Upper lobe of left lung (tissue), 6 donors: ENCODE results near the gene GASK1B. TPM values are rescaled to one million over a fixed set of nuclear protein-coding genes. Genes with fewer than 3 reads are reported as not detected.

ENCODE experiments used
- ATAC-seq, 2 donors: fragments of 200-7000 bp; cut with Tn5 transposase; one replicate each; pipeline ENCODE4 v1.9.1; 2022; ENCODE audit warnings: mild to moderate bottlenecking in 2 of 2, moderate library complexity in 2 of 2; ENCODE audit not compliant: low FRiP score in 2 of 2
- DNase-seq, 2 donors: peaks; one replicate each; pipeline ENCODE4 v3.0.0-alpha.2; 2019 to 2020
- H3K27ac ChIP-seq, 4 donors: fragments of 200-600 bp; sonication (generic); one replicate each; pipeline ENCODE4 v1.5.1; 2016 to 2019
- H3K27me3 ChIP-seq, 4 donors: fragments of 200-600 bp; sonication (generic); one replicate each; pipeline ENCODE4 v1.5.1; 2017 to 2019
- H3K36me3 ChIP-seq, 4 donors: fragments of 200-600 bp; sonication (generic); one replicate each; pipeline ENCODE4 v1.5.1; 2016 to 2019
- H3K4me1 ChIP-seq, 4 donors: fragments of 200-600 bp; sonication (generic); one replicate each; pipeline ENCODE4 v1.5.1; 2018 to 2019
- H3K4me3 ChIP-seq, 4 donors: fragments of 200-600 bp; sonication (generic); one replicate each; pipeline ENCODE4 v1.5.1; 2017 to 2019; ENCODE audit warnings: mild to moderate bottlenecking in 2 of 4, moderate library complexity in 1 of 4
- H3K9me3 ChIP-seq, 4 donors: fragments of 200-600 bp; sonication (generic); one replicate each; pipeline ENCODE4 v1.5.1; 2018 to 2019
- EP300 ChIP-seq, 4 donors: sonication (generic); formaldehyde crosslinking; IDR thresholded peaks; one replicate each; pipeline ENCODE4 v1.5.1; 2017; ENCODE audit warnings: antibody characterized with exemption in 4 of 4, control low read depth in 2 of 4
- POLR2A ChIP-seq, 4 donors: fragments of 450-650 bp; IDR thresholded peaks; one replicate each; pipeline ENCODE4 v1.5.1; 2016 to 2017; ENCODE audit warnings: antibody characterized with exemption in 4 of 4, mild to moderate bottlenecking in 2 of 4
- POLR2AphosphoS5 ChIP-seq, 2 donors: sonication (generic); formaldehyde crosslinking; IDR thresholded peaks; one replicate each; pipeline ENCODE4 v1.5.1; 2017; ENCODE audit warnings: antibody characterized with exemption in 2 of 2
- WGBS, 2 donors: methylation state at CpG; one replicate each; pipeline ENCODE4 v1.1.5; 2017 to 2018; 5-methylcytosine and 5-hydroxymethylcytosine counted together
- total RNA-seq, 6 donors: library from RNA; depleted of rRNA in 4 of 6; stranded (reverse); fragments of >200 nt in 4 of 6; gene quantifications; one replicate each; pipeline versions ENCODE4 v1.1.0 to v1.2.1, GENCODE V29; 2016 to 2021
- TF ChIP-seq, protein P1 (sequence below), 6 experiments: fragments of 450-650 bp in 4 of 6; fragments of 200-600 bp in 2 of 6; sonication (generic) in 2 of 6; IDR thresholded peaks; one replicate each; pipeline ENCODE4 v1.5.1; 2016 to 2019; ENCODE audit warnings: antibody characterized with exemption in 6 of 6
- donor health status: DM: no; HTN: no; CAD: no; lungs with moderate emphysema.
- donor health status: DM: no; HTN: yes; CAD: no; lungs with severe emphysema.

GASK1B gene
- total RNA-seq, 6 donors from 2014 or later, result 12.6 to 35.8 (median 27.1) TPM

DNA sequence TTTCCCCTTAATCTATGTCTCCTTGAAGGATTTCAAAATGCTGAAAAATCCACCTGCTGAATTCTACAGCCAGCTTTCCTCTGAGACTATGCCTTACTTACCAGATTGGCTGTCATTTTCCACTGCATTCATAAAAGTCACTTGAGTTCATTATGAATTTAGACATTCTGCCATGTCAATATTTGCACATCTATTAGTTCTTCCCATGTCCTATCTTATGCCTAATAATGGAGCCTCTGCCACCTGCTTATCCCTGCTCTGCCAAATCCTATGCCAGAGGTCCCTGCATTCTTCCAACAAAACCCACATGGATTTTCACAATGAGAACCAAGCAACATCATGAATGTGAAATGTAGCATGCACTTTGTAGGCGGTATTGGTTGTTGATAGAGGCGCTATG lies 42.6 kb downstream of the GASK1B start:
- peaks cover 0 to 4% (median 0%) of the 10 kb centered on the region in 4 donors for H3K36me3 ChIP-seq
- no peak for DNase-seq
- no peaks in the 10 kb centered on the region for H3K9me3 ChIP-seq
- H3K4me1 ChIP-seq, result no peaks in the 10 kb centered on the region
- WGBS, 2 donors, result 91% methylated on average over 2 of the region's 2 CpGs
- TF ChIP-seq POLR2AphosphoS5 (IDR thresholded peaks at IDR 0.05) (no peak), EP300 (IDR thresholded peaks at IDR 0.05) (no peak), POLR2A (IDR thresholded peaks at IDR 0.05) (no peak)
- TF ChIP-seq, protein P1, sequence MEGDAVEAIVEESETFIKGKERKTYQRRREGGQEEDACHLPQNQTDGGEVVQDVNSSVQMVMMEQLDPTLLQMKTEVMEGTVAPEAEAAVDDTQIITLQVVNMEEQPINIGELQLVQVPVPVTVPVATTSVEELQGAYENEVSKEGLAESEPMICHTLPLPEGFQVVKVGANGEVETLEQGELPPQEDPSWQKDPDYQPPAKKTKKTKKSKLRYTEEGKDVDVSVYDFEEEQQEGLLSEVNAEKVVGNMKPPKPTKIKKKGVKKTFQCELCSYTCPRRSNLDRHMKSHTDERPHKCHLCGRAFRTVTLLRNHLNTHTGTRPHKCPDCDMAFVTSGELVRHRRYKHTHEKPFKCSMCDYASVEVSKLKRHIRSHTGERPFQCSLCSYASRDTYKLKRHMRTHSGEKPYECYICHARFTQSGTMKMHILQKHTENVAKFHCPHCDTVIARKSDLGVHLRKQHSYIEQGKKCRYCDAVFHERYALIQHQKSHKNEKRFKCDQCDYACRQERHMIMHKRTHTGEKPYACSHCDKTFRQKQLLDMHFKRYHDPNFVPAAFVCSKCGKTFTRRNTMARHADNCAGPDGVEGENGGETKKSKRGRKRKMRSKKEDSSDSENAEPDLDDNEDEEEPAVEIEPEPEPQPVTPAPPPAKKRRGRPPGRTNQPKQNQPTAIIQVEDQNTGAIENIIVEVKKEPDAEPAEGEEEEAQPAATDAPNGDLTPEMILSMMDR (IDR thresholded peaks at IDR 0.05), result no peak
- H3K27me3 ChIP-seq, result no peaks in the 10 kb centered on the region
- H3K27ac ChIP-seq, result no peak overlapping the region
- no peak for ATAC-seq
- H3K4me3 ChIP-seq, result no peak overlapping the region

DNA sequence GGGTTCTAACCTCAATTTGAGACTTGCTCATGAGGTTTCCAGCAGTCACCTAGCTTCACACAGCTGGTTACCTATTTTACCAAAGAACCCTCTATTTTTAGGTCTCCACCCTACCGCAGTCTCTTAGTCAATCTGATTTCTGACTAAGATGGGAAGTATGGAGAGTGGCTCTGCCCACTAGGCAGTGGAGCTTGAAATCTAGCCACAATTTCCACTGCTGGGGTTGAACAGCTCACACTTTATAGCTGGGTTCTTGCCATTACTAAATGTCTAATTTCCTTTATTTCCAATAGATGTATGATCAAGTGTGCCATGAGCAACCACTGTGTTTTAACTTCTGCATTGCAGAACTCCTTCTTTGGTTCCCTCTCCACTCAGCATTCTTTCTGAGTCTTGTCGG lies 43.1 kb downstream of the GASK1B start:
- Histone ChIP-seq H3K4me1 (no peaks in the 10 kb centered on the region), H3K36me3 (peaks cover 0 to 4% (median 0%) of the 10 kb centered on the region in 4 donors), H3K4me3 (no peak overlapping the region), H3K27ac (no peak overlapping the region), H3K9me3 (no peaks in the 10 kb centered on the region), H3K27me3 (no peaks in the 10 kb centered on the region)
- TF ChIP-seq POLR2A (IDR thresholded peaks at IDR 0.05) (no peak), EP300 (IDR thresholded peaks at IDR 0.05) (no peak), POLR2AphosphoS5 (IDR thresholded peaks at IDR 0.05) (no peak)
- TF ChIP-seq, protein P1 (IDR thresholded peaks at IDR 0.05), result no peak
- DNase-seq, result no peak
- no peak for ATAC-seq
- 92 to 94% methylated on average over 2 of the region's 2 CpGs for WGBS, 2 donors

DNA sequence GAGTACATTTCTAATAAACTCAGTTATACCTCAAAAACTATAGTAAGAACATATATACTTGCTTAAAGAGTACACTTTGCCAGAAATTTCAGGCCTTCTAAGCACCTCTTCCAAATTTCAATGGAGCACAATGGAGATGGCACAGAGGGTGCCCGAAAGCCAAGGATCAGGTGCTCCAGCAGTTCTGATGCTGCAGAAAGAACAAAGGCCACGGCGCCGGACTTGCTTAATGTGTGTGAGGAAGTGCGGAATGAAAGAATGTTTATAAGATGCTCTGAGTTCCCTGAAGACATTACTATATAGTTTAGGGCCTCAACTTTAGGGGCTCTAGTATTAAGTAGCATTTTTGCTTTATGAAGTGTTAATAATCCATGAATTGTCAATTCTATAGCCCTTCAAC lies 44.3 kb downstream of the GASK1B start:
- H3K4me3 ChIP-seq, result no peak overlapping the region

DNA sequence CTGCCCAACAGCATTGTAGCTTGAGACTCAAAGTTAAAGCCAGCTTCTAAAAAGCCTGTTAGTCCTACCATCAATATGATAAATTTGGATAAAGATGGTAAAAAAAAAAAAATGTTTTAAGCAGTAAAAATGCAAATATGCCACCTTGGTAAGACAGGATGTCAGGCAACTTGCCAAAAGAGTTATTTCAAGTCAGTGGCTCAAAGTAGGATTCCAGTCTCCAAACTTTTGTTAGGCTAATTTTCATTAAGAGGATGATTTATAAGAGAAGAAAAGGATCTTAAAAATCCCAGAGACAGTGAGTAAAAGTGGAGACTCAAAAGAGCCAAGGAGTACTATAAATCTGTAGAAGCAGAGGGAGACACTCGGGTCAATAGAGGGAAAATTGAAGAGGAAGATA lies 47.5 kb downstream of the GASK1B start:
- H3K27me3 ChIP-seq, result no peaks in the 10 kb centered on the region
- DNase-seq (no peak), ATAC-seq (no peak)
- peaks cover 0 to 8% (median 0%) of the 10 kb centered on the region in 4 donors for H3K4me1 ChIP-seq
- H3K36me3 ChIP-seq, result peaks cover 0 to 3% (median 0%) of the 10 kb centered on the region in 4 donors
- no peak overlapping the region for H3K4me3 ChIP-seq
- H3K9me3 ChIP-seq, result no peaks in the 10 kb centered on the region
- no peak overlapping the region for H3K27ac ChIP-seq
- WGBS, 2 donors, result 90 to 92% methylated on average over 1 of the region's 1 CpG
- TF ChIP-seq POLR2AphosphoS5 (IDR thresholded peaks at IDR 0.05), result no peak
- TF ChIP-seq, protein P1 (IDR thresholded peaks at IDR 0.05), result no peak
- no peak for TF ChIP-seq EP300 (IDR thresholded peaks at IDR 0.05)
- TF ChIP-seq POLR2A (IDR thresholded peaks at IDR 0.05), result no peak

More for the DNA sequence above, 44.3 kb downstream of the GASK1B start:
- Histone ChIP-seq H3K36me3 (peaks cover 0 to 4% (median 0%) of the 10 kb centered on the region in 4 donors), H3K9me3 (no peaks in the 10 kb centered on the region), H3K27ac (no peak overlapping the region), H3K27me3 (no peaks in the 10 kb centered on the region), H3K4me1 (no peaks in the 10 kb centered on the region)
- ATAC-seq (no peak), DNase-seq (no peak)
- WGBS, 2 donors, result 88 to 91% methylated on average over 5 of the region's 5 CpGs
- TF ChIP-seq, protein P1 (IDR thresholded peaks at IDR 0.05), result no peak
- TF ChIP-seq POLR2A (IDR thresholded peaks at IDR 0.05) (no peak), EP300 (IDR thresholded peaks at IDR 0.05) (no peak), POLR2AphosphoS5 (IDR thresholded peaks at IDR 0.05) (no peak)

Other genes with a start within 250 kb of the GASK1B start
- gene TMEM144, start 37.5 kb upstream of the GASK1B start, total RNA-seq, result 10 to 100 TPM in 5 of 6 donors, 1 to 10 TPM in 1; 8.6 to 16.7 (median 13.7) TPM